Loucy (cell line): ENCODE results near the gene PAPPA2.

Experiments used
- H2AFZ ChIP-seq: fragments of 200-600 bp; sonication (generic); 2 replicates; pipeline ENCODE4 v1.6.0; 2016; ENCODE audit warnings: antibody characterized with exemption, mild to moderate bottlenecking, low read length, moderate library complexity
- H3F3A ChIP-seq: fragments of 200-600 bp; 2 replicates; pipeline ENCODE4 v1.6.0; 2016; ENCODE audit warnings: antibody characterized with exemption, low read depth, mild to moderate bottlenecking
- H3K27me3 ChIP-seq: fragments of 200-600 bp; sonication (generic); 2 replicates; pipeline ENCODE4 v1.6.1; 2014; ENCODE audit warnings: low read length, mild to moderate bottlenecking; ENCODE audit not compliant: insufficient read depth, poor library complexity, severe bottlenecking
- H3K36me3 ChIP-seq: fragments of 200-600 bp; sonication (generic); 2 replicates; pipeline ENCODE4 v1.6.1; 2016; ENCODE audit warnings: low read length; ENCODE audit not compliant: insufficient read depth
- H3K4me1 ChIP-seq: fragments of 200-600 bp; sonication (generic); 2 replicates; pipeline ENCODE4 v1.5.1; 2014; ENCODE audit warnings: low read length, mild to moderate bottlenecking; ENCODE audit not compliant: insufficient read depth, poor library complexity, severe bottlenecking
- H3K4me2 ChIP-seq: fragments of 200-600 bp; sonication (generic); 2 replicates; pipeline ENCODE4 v1.6.0; 2014; ENCODE audit warnings: antibody characterized with exemption, low read length, low read depth, mild to moderate bottlenecking; ENCODE audit not compliant: poor library complexity, severe bottlenecking
- H3K4me3 ChIP-seq: fragments of 200-600 bp; sonication (generic); 2 replicates; pipeline ENCODE4 v1.5.1; 2014; ENCODE audit warnings: low read length, mild to moderate bottlenecking, mixed read lengths; ENCODE audit not compliant: poor library complexity, severe bottlenecking
- H3K79me2 ChIP-seq: fragments of 200-600 bp; sonication (generic); 2 replicates; pipeline ENCODE4 v1.6.1; 2014; ENCODE audit warnings: low read length; ENCODE audit not compliant: insufficient read depth
- H3K9ac ChIP-seq: fragments of 200-600 bp; sonication (generic); 2 replicates; pipeline ENCODE4 v1.6.0; 2014; ENCODE audit warnings: mild to moderate bottlenecking, low read depth, low read length, moderate library complexity; ENCODE audit not compliant: poor library complexity, severe bottlenecking
- H3K9me2 ChIP-seq: fragments of 200-600 bp; sonication (generic); replicated peaks from 2 replicates; pipeline ENCODE4 v1.6.1; 2016; ENCODE audit warnings: low read depth, low read length, mixed read lengths
- H3K9me3 ChIP-seq: fragments of 200-600 bp; sonication (generic); 2 replicates; pipeline ENCODE4 v1.6.1; 2014; ENCODE audit warnings: mild to moderate bottlenecking, antibody characterized with exemption, low read length, low read depth; ENCODE audit not compliant: insufficient read depth
- H4K20me1 ChIP-seq: fragments of 200-600 bp; sonication (generic); 2 replicates; pipeline ENCODE4 v1.6.0; 2014; ENCODE audit warnings: antibody characterized with exemption, low read length, mild to moderate bottlenecking; ENCODE audit not compliant: insufficient read depth, poor library complexity, severe bottlenecking
- EZH2phosphoT487 ChIP-seq: fragments of 200-600 bp; IDR thresholded peaks from 2 replicates; pipeline ENCODE4 v1.6.1; 2018; ENCODE audit warnings: antibody characterized with exemption, mild to moderate bottlenecking, moderate library complexity, borderline replicate concordance
- TF ChIP-seq, protein P1 (sequence below): fragments of 200-600 bp; sonication (generic); conservative IDR thresholded peaks from 2 replicates; pipeline ENCODE4 v1.5.1; 2014; ENCODE audit warnings: mild to moderate bottlenecking, antibody characterized with exemption, low read length

PAPPA2 gene

DNA sequence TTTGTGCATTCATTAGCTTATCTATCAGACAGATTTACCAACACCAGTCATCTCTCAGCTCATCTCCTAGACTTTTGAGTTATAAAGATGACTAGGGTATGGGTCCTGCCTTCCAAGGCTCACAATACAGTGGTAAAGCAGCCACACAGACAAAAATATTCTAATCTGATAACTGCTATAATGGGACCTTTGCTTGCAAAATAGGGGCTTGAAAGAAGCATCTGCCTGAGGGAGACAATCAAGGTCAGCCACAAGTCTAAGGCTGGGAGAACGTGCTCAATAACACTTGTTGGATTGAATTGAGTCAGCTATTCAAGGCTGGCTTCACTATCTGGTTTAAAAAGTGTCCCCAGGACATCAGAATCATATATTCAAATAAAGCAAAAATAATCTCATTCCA lies 1.4 kb upstream of the PAPPA2 start:
- no peaks in the 10 kb centered on the region for H4K20me1 ChIP-seq
- no peak overlapping the region for H3K9ac ChIP-seq
- H3K4me2 ChIP-seq = no peak overlapping the region
- H3K9me3 ChIP-seq = no peaks in the 10 kb centered on the region
- no peak overlapping the region for H3K4me3 ChIP-seq
- H3K4me1 ChIP-seq = no peaks in the 10 kb centered on the region
- no peaks in the 10 kb centered on the region for H3K27me3 ChIP-seq
- no peaks in the 10 kb centered on the region for H3K79me2 ChIP-seq
- TF ChIP-seq, protein P1, sequence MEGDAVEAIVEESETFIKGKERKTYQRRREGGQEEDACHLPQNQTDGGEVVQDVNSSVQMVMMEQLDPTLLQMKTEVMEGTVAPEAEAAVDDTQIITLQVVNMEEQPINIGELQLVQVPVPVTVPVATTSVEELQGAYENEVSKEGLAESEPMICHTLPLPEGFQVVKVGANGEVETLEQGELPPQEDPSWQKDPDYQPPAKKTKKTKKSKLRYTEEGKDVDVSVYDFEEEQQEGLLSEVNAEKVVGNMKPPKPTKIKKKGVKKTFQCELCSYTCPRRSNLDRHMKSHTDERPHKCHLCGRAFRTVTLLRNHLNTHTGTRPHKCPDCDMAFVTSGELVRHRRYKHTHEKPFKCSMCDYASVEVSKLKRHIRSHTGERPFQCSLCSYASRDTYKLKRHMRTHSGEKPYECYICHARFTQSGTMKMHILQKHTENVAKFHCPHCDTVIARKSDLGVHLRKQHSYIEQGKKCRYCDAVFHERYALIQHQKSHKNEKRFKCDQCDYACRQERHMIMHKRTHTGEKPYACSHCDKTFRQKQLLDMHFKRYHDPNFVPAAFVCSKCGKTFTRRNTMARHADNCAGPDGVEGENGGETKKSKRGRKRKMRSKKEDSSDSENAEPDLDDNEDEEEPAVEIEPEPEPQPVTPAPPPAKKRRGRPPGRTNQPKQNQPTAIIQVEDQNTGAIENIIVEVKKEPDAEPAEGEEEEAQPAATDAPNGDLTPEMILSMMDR = no peak
- no peak for TF ChIP-seq EZH2phosphoT487
- H3K36me3 ChIP-seq = no peaks in the 10 kb centered on the region
- no peaks in the 10 kb centered on the region for H3K9me2 ChIP-seq
- H3F3A ChIP-seq = no peaks in the 10 kb centered on the region
- H2AFZ ChIP-seq = no peak overlapping the region

DNA sequence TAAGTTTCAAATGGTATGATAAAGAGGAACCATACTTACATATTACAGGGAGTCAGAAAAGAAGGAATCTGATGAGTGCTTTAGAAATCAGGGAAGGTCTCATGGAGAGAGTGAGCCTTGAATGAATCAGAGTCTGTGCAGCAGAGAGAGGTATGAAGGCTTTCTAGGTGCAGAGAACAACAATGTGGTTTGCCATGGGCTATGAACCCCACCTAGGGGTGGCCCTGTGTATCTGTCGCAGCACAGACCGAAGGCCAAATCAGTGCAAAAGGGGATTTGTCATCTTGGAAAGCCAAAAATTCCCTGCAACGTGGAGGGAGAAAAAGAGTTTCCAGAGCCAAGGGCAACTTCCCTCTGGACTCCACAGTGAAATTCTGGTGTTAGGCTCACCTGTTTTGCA lies 3.5 kb downstream of the PAPPA2 start:
- no peak for TF ChIP-seq EZH2phosphoT487
- TF ChIP-seq, protein P1 = peak; percentile 48
- Histone ChIP-seq H3K36me3 (no peaks in the 10 kb centered on the region), H3K4me3 (no peak overlapping the region), H3K79me2 (no peaks in the 10 kb centered on the region), H3K9ac (no peak overlapping the region), H3F3A (no peaks in the 10 kb centered on the region), H3K4me2 (no peak overlapping the region), H3K9me2 (no peaks in the 10 kb centered on the region), H3K27me3 (no peaks in the 10 kb centered on the region), H4K20me1 (no peaks in the 10 kb centered on the region), H3K4me1 (no peaks in the 10 kb centered on the region), H2AFZ (no peak overlapping the region), H3K9me3 (no peaks in the 10 kb centered on the region)

DNA sequence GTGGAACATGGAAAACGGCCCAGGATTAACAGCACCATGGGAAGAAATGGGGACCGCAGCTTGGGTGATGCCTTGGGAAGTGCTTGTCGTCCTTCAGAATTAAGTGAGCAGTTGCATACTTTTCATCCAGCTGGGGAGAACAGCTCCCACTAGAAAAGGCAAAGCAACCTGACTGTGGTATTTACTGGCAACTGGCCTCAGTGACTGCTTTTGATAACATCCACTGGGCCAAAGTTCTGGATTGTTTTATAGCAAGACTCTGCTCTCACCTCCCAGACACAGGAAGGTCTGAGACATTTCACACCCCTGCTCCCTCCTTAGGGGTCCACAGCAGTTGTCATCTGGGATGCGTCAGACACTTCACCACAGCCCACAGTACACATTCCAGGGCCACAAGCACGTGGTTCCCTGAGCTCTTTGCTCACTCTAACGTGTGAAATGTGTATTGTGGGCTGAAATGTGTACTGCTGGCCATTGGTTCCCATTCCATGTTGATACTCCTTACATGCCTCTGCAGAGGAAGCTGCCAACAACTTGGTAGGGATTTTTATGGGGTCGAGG lies 6.6 kb downstream of the PAPPA2 start:
- Histone ChIP-seq H3K4me2 (no peak overlapping the region), H3K4me1 (no peaks in the 10 kb centered on the region), H4K20me1 (no peaks in the 10 kb centered on the region), H3K27me3 (no peaks in the 10 kb centered on the region), H3K36me3 (no peaks in the 10 kb centered on the region), H3K9me3 (no peaks in the 10 kb centered on the region), H3F3A (no peaks in the 10 kb centered on the region), H3K4me3 (no peak overlapping the region), H2AFZ (no peak overlapping the region), H3K9me2 (no peaks in the 10 kb centered on the region), H3K79me2 (no peaks in the 10 kb centered on the region), H3K9ac (no peak overlapping the region)
- TF ChIP-seq, protein P1 = no peak
- no peak for TF ChIP-seq EZH2phosphoT487
